NCI-H446 treated with DMSO at 0.1 percent for 48 hours (cell line): ENCODE measurements around the gene FANCE.
"Not testable (repeated sequence)": the region's sequence is repeated elsewhere in the genome, so short reads cannot be mapped to it uniquely, and the experiment has no call there.

Source experiments
- DNase-seq: peaks from one replicate; lab custom pipeline; 2025; lab: John Stamatoyannopoulos, UW

The FANCE gene

DNA sequence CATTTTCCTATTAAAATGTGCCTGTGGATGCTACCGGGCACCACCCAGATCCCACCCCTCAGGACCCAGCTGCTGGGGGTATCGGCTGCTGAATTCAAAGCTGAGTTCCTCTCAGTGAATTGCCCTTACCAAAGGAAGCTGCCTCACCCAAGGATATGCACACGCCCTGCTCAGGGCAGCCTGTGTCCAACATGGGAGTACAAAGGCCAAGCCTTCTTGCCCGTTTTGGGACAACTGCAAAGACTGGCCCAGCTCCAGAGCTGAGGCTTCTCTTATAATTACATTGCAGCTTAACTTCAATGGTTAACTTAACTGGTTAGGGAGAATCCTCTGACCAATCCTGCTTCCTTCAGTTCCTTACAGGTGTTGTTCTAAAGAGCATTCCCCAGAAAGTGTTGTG lies 19.8 kb upstream of the FANCE start:
- DNase-seq: no peak

- DNase-seq: not testable (repeated sequence)
Measured at GRCh38 chr6:35432702-35433101, 19.4 kb upstream of the FANCE start.

- no peak for DNase-seq
Measured at GRCh38 chr6:35435074-35435837, 16.9 kb upstream of the FANCE start.

- DNase-seq: no peak
Measured at GRCh38 chr6:35436071-35436857, 15.9 kb upstream of the FANCE start.

DNA sequence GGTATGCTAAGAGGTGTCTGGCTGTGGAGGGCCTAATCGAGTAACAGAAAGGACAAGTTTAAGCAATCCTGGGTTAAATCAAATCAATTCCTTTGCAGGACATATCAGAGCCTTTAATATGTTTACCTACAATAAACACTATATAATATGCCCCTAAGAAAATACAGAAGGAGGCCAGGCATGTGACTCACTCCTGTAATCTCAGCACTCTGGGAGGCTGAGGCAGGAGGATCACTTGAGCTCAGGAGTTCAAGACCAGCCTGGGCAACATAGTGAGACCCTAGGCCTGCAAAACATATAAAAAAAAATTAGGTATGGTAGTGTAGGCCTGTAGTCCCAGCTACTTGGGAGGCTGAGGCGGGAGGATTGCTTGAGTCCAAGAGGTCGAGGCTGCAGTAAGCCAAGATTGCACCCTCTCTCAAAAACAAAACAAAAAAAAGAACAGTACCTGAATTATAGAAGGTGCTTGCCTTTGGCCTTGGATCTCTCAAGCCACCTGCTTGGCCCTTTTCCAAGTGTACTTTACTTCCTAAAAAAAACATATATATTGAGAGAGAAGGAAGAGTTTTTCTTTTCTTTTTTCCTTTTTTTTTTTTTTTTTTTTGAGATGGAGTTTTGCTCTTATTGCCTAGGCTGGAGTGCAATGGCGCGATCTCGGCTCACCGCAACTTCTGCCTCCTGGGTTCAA lies 13.6 kb upstream of the FANCE start:
- not testable (repeated sequence) for DNase-seq

DNA sequence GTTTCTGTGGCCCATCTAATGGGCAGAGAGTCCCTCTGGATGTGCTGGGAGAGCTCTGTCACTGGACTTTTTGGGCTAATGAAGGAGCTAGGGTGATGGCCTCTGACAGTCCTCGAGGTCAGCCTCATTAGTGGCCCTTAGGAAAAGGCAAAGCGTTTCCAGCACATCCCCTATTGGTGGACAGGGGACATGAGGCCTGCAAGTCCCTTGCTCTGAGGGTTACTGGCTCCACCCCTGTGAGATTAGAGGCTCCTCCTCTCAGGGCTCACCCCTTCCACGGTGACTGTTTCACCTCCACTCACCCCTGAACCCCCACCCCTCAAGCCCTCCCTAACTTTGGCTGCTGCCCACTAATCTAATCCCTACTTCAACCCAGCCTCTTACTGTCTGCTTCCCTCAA lies 12.8 kb upstream of the FANCE start:
- DNase-seq: no peak

GRCh38 chr6:35441205-35441604 lies 10.9 kb upstream of the FANCE start:
- no peak for DNase-seq

GRCh38 chr6:35441642-35442041 lies 10.5 kb upstream of the FANCE start:
- DNase-seq: no peak

DNA sequence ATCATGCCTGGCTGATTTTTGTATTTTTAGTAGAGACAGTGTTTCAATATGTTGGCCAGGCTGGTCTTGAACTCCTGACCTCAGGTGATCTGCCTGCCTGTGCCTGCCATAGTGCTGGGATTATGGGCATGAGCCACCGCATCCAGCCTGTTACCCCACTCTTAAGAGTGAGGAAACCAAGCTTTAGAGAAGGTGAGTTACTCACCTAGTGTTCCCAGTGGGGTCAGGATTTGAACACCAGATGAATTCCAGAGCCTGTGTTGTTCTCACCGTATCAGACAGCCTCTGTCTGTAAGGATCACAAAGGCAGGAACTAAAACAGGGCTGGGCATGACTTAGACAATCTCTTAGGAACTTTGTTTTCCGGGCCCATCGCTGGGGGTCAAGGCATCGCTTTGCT lies 9.4 kb upstream of the FANCE start:
- no peak for DNase-seq

DNA sequence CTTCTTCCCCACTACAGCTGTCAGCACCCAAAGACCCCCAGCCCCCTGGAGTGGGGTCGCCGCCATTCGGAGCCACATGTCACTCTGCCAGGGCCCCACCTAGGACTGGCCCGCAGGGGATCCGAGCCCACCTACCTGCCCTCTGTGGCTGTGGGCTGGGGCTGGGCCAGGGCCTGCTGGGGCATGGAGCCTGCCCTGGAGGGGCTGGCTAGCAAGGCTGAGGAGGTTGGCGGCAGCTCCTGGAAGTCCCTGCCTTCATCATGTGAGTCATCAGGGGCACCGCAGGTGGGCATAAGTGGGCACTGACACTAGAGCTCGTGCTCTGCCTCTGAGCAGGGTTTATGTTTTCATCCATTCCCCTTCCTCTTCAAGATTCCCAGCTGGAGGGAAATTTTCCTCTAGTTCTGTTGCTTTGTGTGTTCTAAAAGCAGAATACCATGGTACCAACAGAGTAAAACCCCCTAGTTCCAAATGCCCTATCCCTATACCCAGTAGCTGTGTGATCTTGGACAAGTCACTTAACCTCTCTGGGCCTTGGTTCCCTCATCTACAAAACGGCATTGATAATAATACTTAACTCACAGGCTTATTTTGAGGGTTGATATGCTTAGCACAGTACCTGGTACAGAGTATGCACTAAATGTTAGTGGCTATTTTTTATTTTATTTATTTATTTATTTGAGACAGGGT lies 8.7 kb upstream of the FANCE start:
- DNase-seq: no peak

DNA sequence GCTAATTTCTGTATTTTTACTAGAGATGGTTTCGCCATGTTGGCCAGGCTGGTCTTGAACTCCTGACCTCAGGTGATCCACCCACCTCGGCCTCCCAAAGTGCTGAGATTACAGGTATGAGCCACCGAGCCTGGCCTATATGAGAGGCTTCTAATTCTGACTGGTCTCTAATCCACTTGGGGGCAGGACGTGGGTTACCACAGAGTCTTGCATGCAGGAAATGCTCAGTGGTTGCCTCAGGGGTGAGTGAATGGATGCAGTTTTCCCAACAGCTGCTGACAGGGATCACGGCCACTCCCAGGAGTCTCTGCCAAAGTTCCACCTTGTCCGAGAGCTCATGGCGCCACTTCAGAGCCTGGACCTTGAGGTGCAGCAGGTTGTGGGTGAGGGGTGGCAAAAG lies 6.4 kb upstream of the FANCE start:
- no peak for DNase-seq

DNA sequence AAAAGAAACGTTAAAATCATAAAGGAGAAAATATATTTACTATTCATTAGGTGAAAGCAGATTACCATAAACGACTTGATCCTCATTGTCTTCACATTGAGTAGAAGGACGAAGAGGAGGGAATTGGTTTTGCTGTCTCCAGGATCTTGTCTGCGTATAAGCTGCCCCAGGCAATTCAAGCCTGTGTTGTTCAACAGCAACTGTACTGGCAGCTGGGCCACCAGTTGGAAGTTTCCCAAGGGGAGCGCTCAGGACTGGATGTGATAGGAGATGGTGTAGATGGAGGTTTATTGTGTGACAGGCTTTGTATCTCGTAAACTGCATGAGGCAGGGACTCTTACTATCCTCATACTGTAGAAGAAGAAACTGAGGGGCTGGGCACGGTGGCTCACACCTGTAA lies 3.9 kb upstream of the FANCE start:
- no peak for DNase-seq

DNA sequence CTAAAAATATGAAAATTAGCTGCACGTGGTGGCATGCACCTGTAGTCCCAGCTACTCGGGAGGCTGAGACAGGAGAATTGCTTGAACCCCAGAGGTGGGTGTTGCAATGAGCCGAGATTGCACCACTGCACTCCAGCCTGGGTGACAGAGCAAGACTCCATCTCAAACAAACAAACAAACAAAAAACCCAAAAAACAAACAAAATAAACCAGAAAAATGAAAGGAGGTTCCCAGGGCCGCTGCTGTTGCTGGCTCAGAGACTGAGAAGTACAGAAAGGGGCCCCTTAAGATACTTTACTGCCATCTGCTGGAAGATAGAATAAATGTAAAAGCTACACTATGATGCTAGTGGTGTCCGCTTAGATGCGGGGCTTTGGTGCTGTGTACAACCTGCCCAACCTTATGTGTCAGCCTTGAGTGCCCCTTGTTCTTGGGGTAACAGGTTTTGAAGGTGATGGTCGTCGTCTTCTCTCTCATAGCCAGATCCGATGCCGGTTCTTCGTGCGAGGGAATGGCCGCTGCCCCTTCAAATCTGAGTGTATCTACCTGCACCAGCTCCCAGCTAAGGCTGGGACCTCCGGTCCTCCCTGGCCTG lies 2.8 kb upstream of the FANCE start:
- DNase-seq: peak; percentile 63

DNA sequence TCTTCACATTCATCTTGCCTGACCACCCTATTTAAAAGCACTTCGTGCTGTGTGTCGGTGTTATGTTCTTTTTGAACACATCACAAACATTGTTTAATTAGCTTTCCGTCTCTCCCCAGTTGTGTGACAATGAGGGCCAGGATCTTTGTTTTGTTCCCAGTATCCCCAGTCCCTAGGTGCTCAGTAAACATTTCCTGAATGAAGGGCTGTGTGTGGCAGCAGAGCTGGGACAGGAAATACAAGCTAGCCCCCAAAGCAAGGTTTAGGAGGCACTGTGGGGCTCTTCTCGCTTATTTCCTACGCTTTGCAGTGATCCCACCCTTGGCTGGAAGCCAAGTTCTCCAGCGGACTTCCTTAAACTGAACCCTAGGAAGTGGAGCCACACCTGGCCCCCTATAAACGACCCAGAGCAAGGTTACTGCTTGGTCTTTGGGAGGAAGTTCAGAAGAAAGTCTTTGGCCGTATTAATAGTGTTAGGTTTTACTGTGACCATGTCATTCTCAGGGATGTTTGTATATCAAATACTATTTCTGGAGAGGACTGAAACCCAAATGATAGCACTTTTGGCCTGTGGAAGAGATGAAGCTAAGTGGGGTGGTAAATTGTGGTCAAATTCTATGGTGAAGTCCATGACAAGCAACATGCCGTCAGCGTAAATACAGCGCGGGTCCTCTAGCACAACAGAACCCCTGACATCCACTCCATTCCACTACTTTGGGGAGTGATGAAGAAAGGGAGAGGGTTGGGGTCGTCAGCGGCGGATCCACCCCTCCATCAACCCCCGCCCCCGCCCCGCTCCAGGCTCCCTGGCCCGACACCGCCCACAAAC lies 570 bp upstream of the FANCE start:
- no peak for DNase-seq

DNA sequence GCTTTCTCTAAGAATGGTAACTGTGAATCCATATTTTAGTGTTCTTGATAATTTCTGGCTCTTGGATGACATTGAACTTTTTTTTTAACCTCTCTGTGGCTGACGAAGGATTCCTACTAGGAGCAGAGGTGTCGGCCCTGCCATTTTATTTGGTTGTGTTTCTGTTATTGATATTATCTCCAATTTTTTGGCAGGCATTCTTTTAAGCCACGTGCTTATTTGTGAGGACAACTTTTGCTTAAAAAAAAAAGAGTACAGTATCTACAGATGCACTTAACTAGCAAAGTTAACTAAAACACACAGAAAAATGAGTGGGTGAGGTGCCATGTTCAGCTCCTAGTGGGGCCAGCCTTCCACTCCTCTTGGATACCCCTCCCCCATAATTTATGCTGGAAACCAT lies 1.1 kb downstream of the FANCE start:
- no peak for DNase-seq

GRCh38 chr6:35454391-35455110 lies 2.4 kb downstream of the FANCE start:
- DNase-seq: no peak

DNA sequence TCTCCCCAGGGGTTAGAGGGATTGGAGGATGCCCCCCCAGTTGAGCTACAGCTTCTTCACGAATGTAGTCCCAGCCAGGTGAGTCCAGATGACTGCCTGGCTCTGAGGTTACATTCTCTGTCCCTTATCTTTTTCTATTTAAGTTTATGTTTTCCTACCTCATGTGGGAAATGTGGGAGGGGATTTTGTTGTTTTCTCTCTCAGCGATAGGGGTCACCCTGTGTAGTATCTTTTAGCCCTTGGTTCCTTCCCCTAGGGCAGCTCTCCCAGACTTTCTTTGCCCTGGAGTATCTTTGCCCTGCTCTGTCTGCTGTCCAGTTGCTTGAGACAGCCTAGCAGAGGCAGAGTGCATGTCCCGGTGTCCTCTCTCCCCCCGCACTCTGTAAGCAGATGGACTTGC lies 5.8 kb downstream of the FANCE start:
- no peak for DNase-seq

DNA sequence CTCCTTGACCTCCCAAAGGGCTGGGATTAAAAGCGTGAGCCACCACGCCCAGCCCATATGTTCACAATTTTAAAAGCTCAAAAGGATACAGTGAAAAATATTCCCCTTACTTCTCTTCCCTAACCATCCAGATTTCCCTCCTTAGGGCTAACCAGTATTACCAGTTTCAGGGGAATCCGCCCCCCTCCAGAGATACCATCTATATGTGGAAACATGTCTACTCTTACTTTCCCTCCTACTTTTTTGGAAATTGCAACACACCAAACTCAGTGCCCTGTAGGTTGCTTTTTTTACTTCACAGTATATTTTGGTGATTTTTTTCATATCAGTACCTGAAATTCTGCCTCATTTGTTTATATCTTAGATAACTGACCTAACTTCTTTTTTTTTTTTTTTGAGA lies 9.1 kb downstream of the FANCE start:
- DNase-seq: no peak

DNA sequence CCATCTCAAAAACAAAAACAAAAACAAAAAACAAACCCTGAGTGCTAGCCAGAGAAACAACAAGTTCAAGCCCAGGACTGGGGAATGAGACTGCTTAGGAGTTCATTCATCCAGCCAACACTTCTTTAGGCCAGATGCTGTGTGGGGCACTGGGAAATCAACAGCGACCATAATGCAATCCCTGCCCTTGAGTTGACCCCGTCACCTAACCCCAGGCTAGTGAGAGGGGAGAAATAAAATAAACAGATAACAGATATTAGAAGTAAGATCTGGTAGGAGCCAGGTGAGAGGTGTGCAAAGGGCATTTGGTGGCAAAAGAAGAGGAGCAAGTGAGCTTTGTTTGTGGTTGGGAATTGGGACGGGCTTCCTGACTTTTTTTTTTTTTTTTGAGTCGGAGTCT lies 11.2 kb downstream of the FANCE start:
- DNase-seq: no peak

DNA sequence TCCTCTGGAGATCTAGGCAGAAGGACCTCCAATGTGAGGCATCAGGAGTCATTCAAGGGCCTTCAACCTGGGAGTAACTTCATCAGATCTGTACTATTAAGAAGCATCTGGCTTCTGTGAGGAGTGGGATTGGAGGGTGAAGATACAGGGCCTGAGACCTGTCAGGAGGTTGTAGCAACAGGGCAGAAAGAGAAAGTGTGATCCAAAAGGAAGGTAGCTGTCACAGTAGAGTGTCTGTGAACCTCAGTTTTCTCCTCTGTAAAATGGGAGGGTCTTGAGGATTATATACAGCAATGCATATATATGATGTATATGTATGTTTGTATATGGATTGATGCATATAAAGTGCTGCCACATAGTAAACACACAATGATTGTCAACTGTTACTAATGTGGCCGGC lies 13.5 kb downstream of the FANCE start:
- no peak for DNase-seq
